Right atrium auricular region (tissue), 2 donors: ENCODE data around the gene KIRREL3. TPM values are rescaled to one million over a fixed set of nuclear protein-coding genes. Genes with fewer than 3 reads are reported as not detected.

Experiments
- DNase-seq: peaks from one replicate; pipeline ENCODE4 v3.0.0-alpha.2; 2019; ENCODE audit warnings: low spot score
- H3K27ac ChIP-seq, 2 donors: fragments of 200-600 bp; sonication (generic); 1 replicate in 1 of 2; 2 replicates in 1 of 2; pipeline ENCODE4 v1.5.1; 2016 to 2019
- H3K27me3 ChIP-seq, 2 donors: fragments of 200-600 bp; sonication (generic); one replicate each; pipeline versions ENCODE4 v1.5.1 to v1.6.0; 2017 to 2019
- H3K36me3 ChIP-seq: fragments of 200-600 bp; sonication (generic); one replicate; pipeline ENCODE4 v1.5.1; 2016
- H3K4me1 ChIP-seq, 2 donors: fragments of 200-600 bp; sonication (generic); one replicate each; pipeline versions ENCODE4 v1.5.1 to v1.6.0; 2017 to 2019
- H3K4me3 ChIP-seq, 2 donors: fragments of 200-600 bp; sonication (generic); 1 replicate in 1 of 2; 2 replicates in 1 of 2; pipeline ENCODE4 v1.5.1; 2017 to 2019; ENCODE audit warnings: mild to moderate bottlenecking in 1 of 2, moderate library complexity in 1 of 2
- H3K9me3 ChIP-seq, 2 donors: fragments of 200-600 bp; sonication (generic); one replicate each; pipeline ENCODE4 v1.5.1; 2019
- total RNA-seq, 2 donors: library from RNA; depleted of rRNA; stranded (reverse); fragments of >200 nt; gene quantifications; one replicate each; pipeline ENCODE4 v1.1.0, GENCODE V29; 2016
- TF ChIP-seq, protein P1 (sequence below), 2 donors: fragments of 200-600 bp; sonication (generic); IDR thresholded peaks; one replicate each; pipeline ENCODE4 v1.5.1; 2019; ENCODE audit warnings: antibody characterized with exemption in 2 of 2

Gene KIRREL3
- total RNA-seq, 2 donors from 2014 or later, result 0.51 to 0.74 TPM

- H3K36me3 ChIP-seq, result no peaks in the 10 kb centered on the region
- TF ChIP-seq, protein P1, sequence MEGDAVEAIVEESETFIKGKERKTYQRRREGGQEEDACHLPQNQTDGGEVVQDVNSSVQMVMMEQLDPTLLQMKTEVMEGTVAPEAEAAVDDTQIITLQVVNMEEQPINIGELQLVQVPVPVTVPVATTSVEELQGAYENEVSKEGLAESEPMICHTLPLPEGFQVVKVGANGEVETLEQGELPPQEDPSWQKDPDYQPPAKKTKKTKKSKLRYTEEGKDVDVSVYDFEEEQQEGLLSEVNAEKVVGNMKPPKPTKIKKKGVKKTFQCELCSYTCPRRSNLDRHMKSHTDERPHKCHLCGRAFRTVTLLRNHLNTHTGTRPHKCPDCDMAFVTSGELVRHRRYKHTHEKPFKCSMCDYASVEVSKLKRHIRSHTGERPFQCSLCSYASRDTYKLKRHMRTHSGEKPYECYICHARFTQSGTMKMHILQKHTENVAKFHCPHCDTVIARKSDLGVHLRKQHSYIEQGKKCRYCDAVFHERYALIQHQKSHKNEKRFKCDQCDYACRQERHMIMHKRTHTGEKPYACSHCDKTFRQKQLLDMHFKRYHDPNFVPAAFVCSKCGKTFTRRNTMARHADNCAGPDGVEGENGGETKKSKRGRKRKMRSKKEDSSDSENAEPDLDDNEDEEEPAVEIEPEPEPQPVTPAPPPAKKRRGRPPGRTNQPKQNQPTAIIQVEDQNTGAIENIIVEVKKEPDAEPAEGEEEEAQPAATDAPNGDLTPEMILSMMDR (IDR thresholded peaks at IDR 0.05), result no peak
- H3K4me3 ChIP-seq, result no peak overlapping the region
- H3K27ac ChIP-seq, result no peak overlapping the region
- no peaks in the 10 kb centered on the region for H3K9me3 ChIP-seq
- no peaks in the 10 kb centered on the region for H3K27me3 ChIP-seq
- no peak for DNase-seq
- H3K4me1 ChIP-seq, result peaks cover 0 to 28% of the 10 kb centered on the region in 2 donors
Observed at GRCh38 chr11:126465573-126466188, 534.9 kb downstream of the KIRREL3 start.

- Histone ChIP-seq H3K4me1 (peaks cover 0 to 28% of the 10 kb centered on the region in 2 donors), H3K4me3 (no peak overlapping the region), H3K27ac (no peak overlapping the region), H3K27me3 (no peaks in the 10 kb centered on the region), H3K9me3 (no peaks in the 10 kb centered on the region), H3K36me3 (no peaks in the 10 kb centered on the region)
- DNase-seq, result no peak
- TF ChIP-seq, protein P1 (IDR thresholded peaks at IDR 0.05), result no peak
Observed at GRCh38 chr11:126464796-126465195, 535.8 kb downstream of the KIRREL3 start.

DNA sequence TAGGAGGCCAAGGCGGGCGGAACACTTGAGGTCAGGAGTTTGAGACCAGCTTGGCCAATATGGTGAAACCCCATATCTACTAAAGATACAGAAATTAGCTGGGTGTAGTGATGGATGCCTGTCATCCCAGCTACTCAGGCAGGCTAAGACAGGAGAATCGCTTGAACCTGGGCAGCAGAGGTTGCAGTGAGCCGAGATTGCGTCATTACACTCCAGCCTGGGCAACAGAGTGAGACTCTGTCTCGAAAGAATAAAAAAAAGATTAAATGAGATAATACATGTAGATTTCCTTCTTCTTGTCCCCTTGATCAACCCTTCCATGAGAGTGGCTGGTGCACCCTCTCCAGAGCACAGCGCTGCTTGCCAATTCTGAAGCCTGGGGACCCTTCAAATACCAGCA is 538.1 kb downstream of the KIRREL3 start:
- Histone ChIP-seq H3K4me3 (no peak overlapping the region), H3K27ac (no peak overlapping the region), H3K36me3 (no peaks in the 10 kb centered on the region), H3K9me3 (no peaks in the 10 kb centered on the region), H3K27me3 (no peaks in the 10 kb centered on the region), H3K4me1 (peaks cover 0 to 18% of the 10 kb centered on the region in 2 donors)
- TF ChIP-seq, protein P1 (IDR thresholded peaks at IDR 0.05), result no peak
- DNase-seq, result no peak

GRCh38 chr11:126461996-126462395 is 538.6 kb downstream of the KIRREL3 start:
- no peak overlapping the region for H3K27ac ChIP-seq
- DNase-seq, result no peak
- TF ChIP-seq, protein P1 (IDR thresholded peaks at IDR 0.05), result no peak
- H3K4me1 ChIP-seq, result peaks cover 0 to 18% of the 10 kb centered on the region in 2 donors
- no peaks in the 10 kb centered on the region for H3K9me3 ChIP-seq
- H3K27me3 ChIP-seq, result no peaks in the 10 kb centered on the region
- H3K36me3 ChIP-seq, result no peaks in the 10 kb centered on the region
- H3K4me3 ChIP-seq, result no peak overlapping the region

DNA sequence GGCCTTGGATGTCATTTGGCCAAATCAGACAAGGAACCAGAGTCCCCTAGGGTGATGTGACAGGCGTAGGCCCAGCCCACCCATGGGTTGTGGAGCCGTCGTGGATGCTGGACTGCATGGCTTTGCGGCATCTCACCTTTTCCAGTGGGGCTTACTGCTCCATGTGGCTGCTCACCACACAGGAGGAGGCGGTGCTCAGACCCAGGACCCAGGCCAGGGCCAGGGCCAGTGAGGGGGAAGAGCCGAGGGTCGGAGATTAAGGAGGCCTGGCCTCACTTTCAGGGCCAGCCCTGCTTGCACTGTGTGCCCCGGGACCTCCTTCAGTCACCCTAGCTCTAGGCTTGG is 539.5 kb downstream of the KIRREL3 start:
- Histone ChIP-seq H3K27me3 (no peaks in the 10 kb centered on the region), H3K4me3 (no peak overlapping the region), H3K4me1 (peaks cover 0 to 17% of the 10 kb centered on the region in 2 donors), H3K36me3 (no peaks in the 10 kb centered on the region), H3K27ac (no peak overlapping the region), H3K9me3 (no peaks in the 10 kb centered on the region)
- TF ChIP-seq, protein P1 (IDR thresholded peaks at IDR 0.05), result no peak
- no peak for DNase-seq
